HG03521 (cell line): Measurements from ENCODE around the gene PLEKHG3.
"Not testable (repeated sequence)": the region's sequence is repeated elsewhere in the genome, so short reads cannot be mapped to it uniquely, and the experiment has no call there.

ENCODE experiments used
- ATAC-seq: cut with Tn5 transposase; IDR thresholded peaks from one replicate; pipeline ENCODE4 v1.9.1; 2021; ENCODE audit warnings: mild to moderate bottlenecking, moderate library complexity; ENCODE audit not compliant: unreplicated experiment

PLEKHG3 gene

GRCh38 chr14:64686282-64686615 is 18.0 kb upstream of the PLEKHG3 start:
- ATAC-seq, result no peak

GRCh38 chr14:64688031-64688430 is 16.2 kb upstream of the PLEKHG3 start:
- no peak for ATAC-seq

- no peak for ATAC-seq
Observed at GRCh38 chr14:64688811-64689281, 15.4 kb upstream of the PLEKHG3 start.

GRCh38 chr14:64689289-64689688 is 14.9 kb upstream of the PLEKHG3 start:
- ATAC-seq, result no peak

- ATAC-seq, result not testable (repeated sequence)
Observed at GRCh38 chr14:64690607-64691006, 13.6 kb upstream of the PLEKHG3 start.

GRCh38 chr14:64691376-64691775 is 12.8 kb upstream of the PLEKHG3 start:
- ATAC-seq, result no peak

- no peak for ATAC-seq
Observed at GRCh38 chr14:64692189-64692985, 11.8 kb upstream of the PLEKHG3 start.

GRCh38 chr14:64692986-64693809 is 11.0 kb upstream of the PLEKHG3 start:
- ATAC-seq, result no peak

GRCh38 chr14:64693810-64694165 is 10.4 kb upstream of the PLEKHG3 start:
- ATAC-seq, result no peak

- ATAC-seq, result no peak
Observed at GRCh38 chr14:64695071-64695470, 9.2 kb upstream of the PLEKHG3 start.

- ATAC-seq, result no peak
Observed at GRCh38 chr14:64696355-64696857, 7.8 kb upstream of the PLEKHG3 start.

GRCh38 chr14:64698903-64699302 is 5.3 kb upstream of the PLEKHG3 start:
- no peak for ATAC-seq

- ATAC-seq, result no peak
Observed at GRCh38 chr14:64700290-64700689, 3.9 kb upstream of the PLEKHG3 start.

GRCh38 chr14:64700894-64701293 is 3.3 kb upstream of the PLEKHG3 start:
- ATAC-seq, result no peak

- ATAC-seq, result no peak
Observed at GRCh38 chr14:64701660-64702059, 2.6 kb upstream of the PLEKHG3 start.

GRCh38 chr14:64702493-64703394 is 1.5 kb upstream of the PLEKHG3 start:
- ATAC-seq, result no peak

- ATAC-seq, result no peak
Observed at GRCh38 chr14:64703395-64704142, 655 bp upstream of the PLEKHG3 start.

- ATAC-seq, result no peak
Observed at GRCh38 chr14:64704743-64705380, 638 bp downstream of the PLEKHG3 start.

- ATAC-seq, result no peak
Observed at GRCh38 chr14:64705381-64706118, 1.3 kb downstream of the PLEKHG3 start.
